Activated CD4-positive, alpha-beta memory T cell treated with anti-CD3 and anti-CD28 coated beads for 36 hours (primary cell): Measurements from ENCODE around the gene B4GALT3. TPM values are rescaled to one million over a fixed set of nuclear protein-coding genes. Genes with fewer than 3 reads are reported as not detected.

Source experiments
- CTCF ChIA-PET: fragments of 350-600 bp; sonication (Branson Sonifier 250); formaldehyde crosslinking; loops from one replicate; lab custom pipeline; 2021; ENCODE audit warnings: antibody characterized with exemption, inconsistent platforms; lab: Charles Lee
- POLR2A ChIA-PET: fragments of 350-600 bp; sonication (Branson Sonifier 250); formaldehyde crosslinking; loops from one replicate; lab custom pipeline; 2021; ENCODE audit warnings: antibody characterized with exemption; lab: Charles Lee
- DNase-seq: peaks from one replicate; pipeline ENCODE4 v3.0.0-alpha.2; 2020
- H3K27ac Mint-ChIP-seq: one replicate; pipeline ENCODE4 v1.8.0; 2021; ENCODE audit warnings: mixed read lengths
- H3K27me3 Mint-ChIP-seq: one replicate; pipeline ENCODE4 v1.8.0; 2021; ENCODE audit warnings: mixed read lengths
- H3K36me3 Mint-ChIP-seq: one replicate; pipeline ENCODE4 v1.8.0; 2021; ENCODE audit warnings: mixed read lengths
- H3K4me1 Mint-ChIP-seq: one replicate; pipeline ENCODE4 v1.8.0; 2021; ENCODE audit warnings: low read depth, mixed read lengths
- H3K4me3 Mint-ChIP-seq: one replicate; pipeline ENCODE4 v1.8.0; 2021; ENCODE audit warnings: mild to moderate bottlenecking, mixed read lengths
- H3K9me3 Mint-ChIP-seq: one replicate; pipeline ENCODE4 v1.8.0; 2021; ENCODE audit warnings: mixed read lengths
- intact Hi-C: fragments of 100-400 bp; cut with micrococcal nuclease; formaldehyde crosslinking; loops from one replicate; pipeline ENCODE4 v1.15.1; 2023
- total RNA-seq, 2 experiments: library from RNA; stranded (reverse); gene quantifications; one replicate each; pipeline ENCODE4 v1.2.3, GENCODE V29; 2021

B4GALT3 gene
- total RNA-seq, 2 experiments from 2014 or later, result 46.3 to 50.9 TPM

DNA sequence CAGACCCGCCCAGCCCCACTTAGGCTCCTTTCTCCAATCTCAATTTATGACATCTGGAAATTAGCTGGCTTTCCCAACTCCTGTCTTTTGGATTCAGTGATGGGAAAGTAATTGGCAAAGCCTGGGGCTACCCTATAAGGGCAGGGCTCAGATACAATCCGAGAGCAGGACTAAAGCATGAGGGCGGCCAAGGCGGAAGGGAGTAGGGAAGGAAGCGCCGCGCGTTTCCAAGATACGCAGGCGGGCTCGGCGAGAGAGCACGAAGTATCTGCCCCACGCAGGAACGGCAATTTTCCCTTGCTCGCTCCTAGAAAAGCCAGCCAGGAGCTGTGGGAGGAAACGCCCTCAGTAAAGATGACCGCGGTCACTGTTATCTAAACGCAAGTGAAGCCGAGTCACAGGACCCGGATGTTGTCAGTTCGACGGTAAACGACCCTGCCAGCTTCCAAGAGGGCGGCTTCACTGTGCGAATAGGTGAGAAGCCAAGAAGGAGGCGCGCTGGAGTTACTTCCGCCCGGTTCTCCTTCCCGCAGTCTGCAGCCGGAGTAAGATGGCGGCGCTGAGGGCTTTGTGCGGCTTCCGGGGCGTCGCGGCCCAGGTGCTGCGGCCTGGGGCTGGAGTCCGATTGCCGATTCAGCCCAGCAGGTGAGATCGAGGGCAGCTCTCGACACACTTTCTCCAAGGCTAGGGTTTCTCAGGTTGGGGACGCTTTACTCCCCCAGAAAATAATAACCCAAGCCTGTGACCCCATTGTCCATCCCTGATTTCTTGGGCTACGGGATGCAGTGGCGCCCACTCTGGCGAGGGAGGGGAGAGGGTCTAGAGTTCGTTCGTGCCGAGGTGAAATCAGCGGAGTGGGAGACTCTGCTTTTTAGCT lies 24.8 kb upstream of the B4GALT3 start, which contains the start of gene NDUFS2:
Gene NDUFS2, plus strand, starts transcription at position 532 of the 877 bp plus-strand sequence. Its CDS starts 19 bp downstream, at position 551.
- Mint-ChIP-seq H3K36me3 (peaks cover 21% of the 10 kb centered on the region), H3K27ac (peak within 1 kb of the TSS; percentile 87), H3K27me3 (no peaks in the 10 kb centered on the region), H3K4me3 (peak within 1 kb of the TSS; percentile 88), H3K9me3 (no peaks in the 10 kb centered on the region), H3K4me1 (peaks cover 59% of the 10 kb centered on the region)
- ChIA-PET CTCF (interaction anchor here (0.7 to 7.6 kb wide), 14 partner anchors 9 to 181 kb away, joined by 3 to 103 read pairs (median 4); partner anchors contain the start of genes CFAP126, PPOX, SDHC and TOMM40L), POLR2A (interaction anchor here (0.5 to 3.3 kb wide), 19 partner anchors 9 to 487 kb away, joined by 3 to 20 read pairs (median 3); partner anchors contain the start of genes DEDD, PPOX, TOMM40L and USF1)
- DNase-seq, result peak; percentile 97
- intact Hi-C loops, result loop anchor here (1.0 to 5.0 kb wide), 4 partner anchors 17 to 185 kb away; partner anchors contain the start of gene SDHC

DNA sequence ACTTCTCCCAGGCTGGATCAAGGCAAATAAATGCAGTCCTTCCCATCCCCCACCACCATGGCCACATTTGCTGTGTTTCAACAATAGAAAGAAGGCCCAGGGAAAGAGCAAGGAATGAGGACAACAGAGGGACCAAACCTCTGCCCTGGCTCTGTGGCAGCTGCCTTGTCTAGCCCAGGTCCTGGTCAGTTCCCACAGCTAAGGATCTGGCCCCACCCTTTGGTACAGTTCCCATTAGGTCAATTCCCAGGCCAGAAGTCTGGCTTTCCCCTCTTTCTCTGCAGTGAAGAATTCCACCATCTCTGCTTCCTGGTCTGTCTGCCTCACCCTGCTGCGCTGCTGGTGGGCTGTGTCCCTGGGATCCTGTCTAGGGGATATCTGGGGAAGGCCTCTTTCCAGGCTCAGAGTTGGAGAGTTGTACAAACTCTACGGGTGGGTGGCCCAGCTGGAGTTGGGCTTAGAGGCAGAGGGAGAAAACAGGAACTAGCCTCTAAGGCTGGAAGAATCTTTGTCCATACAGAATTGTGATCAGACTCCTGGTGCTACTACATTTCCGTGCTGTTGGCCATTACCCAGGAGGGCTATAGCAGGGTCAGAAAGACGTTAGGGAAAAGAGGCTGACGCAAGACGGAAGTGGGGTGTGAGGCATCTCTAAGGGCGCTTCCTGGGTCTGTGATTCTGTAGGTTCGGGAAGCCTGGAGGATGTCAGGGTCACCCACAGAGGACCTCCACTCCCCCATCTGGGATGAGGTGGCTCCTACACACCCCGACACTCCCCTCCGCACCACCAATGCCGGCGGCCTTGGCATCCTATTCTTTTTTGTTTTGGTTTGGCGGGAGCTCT lies 23.9 kb upstream of the B4GALT3 start:
- intact Hi-C loops, result loop anchor here (5.0 kb wide), 1 partner anchor 186 kb away; no protein-coding TSS in a partner anchor
- ChIA-PET POLR2A (interaction anchor here (0.6 to 3.3 kb wide), 17 partner anchors 9 to 486 kb away, joined by 3 to 20 read pairs (median 3); partner anchors contain the start of genes PPOX, TOMM40L and USF1), CTCF (interaction anchor here (0.7 to 7.6 kb wide), 11 partner anchors 8 to 182 kb away, joined by 3 to 103 read pairs (median 6); partner anchors contain the start of genes PPOX, SDHC and TOMM40L)
- H3K27me3 Mint-ChIP-seq, result no peaks in the 10 kb centered on the region
- no peak for DNase-seq
- H3K27ac Mint-ChIP-seq, result peak overlapping the region; percentile 87
- H3K4me1 Mint-ChIP-seq, result peaks cover 55% of the 10 kb centered on the region
- peak overlapping the region; percentile 88 for H3K4me3 Mint-ChIP-seq
- H3K9me3 Mint-ChIP-seq, result no peaks in the 10 kb centered on the region
- peaks cover 16% of the 10 kb centered on the region for H3K36me3 Mint-ChIP-seq

GRCh38 chr1:161200421-161200991 lies 23.2 kb upstream of the B4GALT3 start:
- no peaks in the 10 kb centered on the region for H3K9me3 Mint-ChIP-seq
- ChIA-PET CTCF (interaction anchor here (3.4 to 7.6 kb wide), 3 partner anchors 8 to 182 kb away, joined by 22 to 103 read pairs (median 68); partner anchors contain the start of gene TOMM40L), POLR2A (interaction anchor here (1.0 to 3.3 kb wide), 4 partner anchors 25 to 155 kb away, joined by 3 to 11 read pairs (median 3); partner anchors contain the start of genes PPOX, TOMM40L and USF1)
- no peaks in the 10 kb centered on the region for H3K27me3 Mint-ChIP-seq
- peak overlapping the region; percentile 87 for H3K27ac Mint-ChIP-seq
- intact Hi-C loops, result loop anchor here (5.0 kb wide), 1 partner anchor 187 kb away; no protein-coding TSS in a partner anchor
- peak; percentile 40 for DNase-seq
- H3K36me3 Mint-ChIP-seq, result peaks cover 14% of the 10 kb centered on the region
- peak overlapping the region; percentile 13 for H3K4me3 Mint-ChIP-seq
- H3K4me1 Mint-ChIP-seq, result peaks cover 52% of the 10 kb centered on the region

DNA sequence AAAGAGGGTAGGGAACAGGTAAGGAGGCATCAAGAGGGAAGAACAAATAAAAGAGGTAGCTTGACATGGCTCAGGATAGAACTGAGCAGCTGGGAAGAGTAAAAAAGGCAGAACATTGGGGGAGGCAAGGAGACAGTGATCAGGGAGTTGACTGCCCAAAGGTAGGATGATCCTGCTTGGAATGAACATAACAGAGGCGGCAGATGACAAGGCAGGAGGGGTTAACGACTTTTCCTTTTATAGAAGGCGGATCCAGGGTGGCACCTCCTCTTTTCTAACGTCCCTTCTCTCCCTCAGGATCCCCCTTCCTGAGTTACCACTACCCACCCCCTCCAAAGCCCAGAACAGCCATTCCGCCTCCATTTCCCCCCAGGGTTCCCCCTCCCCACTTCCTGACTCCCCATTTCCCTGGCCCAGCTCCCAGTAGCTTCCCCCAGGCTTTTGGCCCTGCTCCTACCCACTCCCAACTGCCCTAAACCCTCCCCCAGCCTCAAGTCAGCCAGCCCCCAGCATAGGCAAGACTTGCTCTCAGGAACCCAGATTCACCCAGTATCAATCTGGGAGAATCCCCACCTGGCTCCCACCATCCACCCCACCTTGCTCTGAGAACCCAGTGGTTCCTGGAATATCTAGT lies 22.3 kb upstream of the B4GALT3 start:
- no peak for DNase-seq
- CTCF ChIA-PET, result interaction anchor here (1.0 to 2.8 kb wide), 3 partner anchors 14 to 27 kb away, joined by 3 to 16 read pairs (median 6); partner anchors contain the start of gene TOMM40L
- intact Hi-C loops, result loop anchor here (5.0 kb wide), 1 partner anchor 188 kb away; no protein-coding TSS in a partner anchor
- H3K4me1 Mint-ChIP-seq, result peaks cover 51% of the 10 kb centered on the region
- no peaks in the 10 kb centered on the region for H3K27me3 Mint-ChIP-seq
- peaks cover 11% of the 10 kb centered on the region for H3K36me3 Mint-ChIP-seq
- no peak overlapping the region for H3K4me3 Mint-ChIP-seq
- POLR2A ChIA-PET, result no interaction called here
- H3K9me3 Mint-ChIP-seq, result no peaks in the 10 kb centered on the region
- H3K27ac Mint-ChIP-seq, result peak overlapping the region; percentile 87

DNA sequence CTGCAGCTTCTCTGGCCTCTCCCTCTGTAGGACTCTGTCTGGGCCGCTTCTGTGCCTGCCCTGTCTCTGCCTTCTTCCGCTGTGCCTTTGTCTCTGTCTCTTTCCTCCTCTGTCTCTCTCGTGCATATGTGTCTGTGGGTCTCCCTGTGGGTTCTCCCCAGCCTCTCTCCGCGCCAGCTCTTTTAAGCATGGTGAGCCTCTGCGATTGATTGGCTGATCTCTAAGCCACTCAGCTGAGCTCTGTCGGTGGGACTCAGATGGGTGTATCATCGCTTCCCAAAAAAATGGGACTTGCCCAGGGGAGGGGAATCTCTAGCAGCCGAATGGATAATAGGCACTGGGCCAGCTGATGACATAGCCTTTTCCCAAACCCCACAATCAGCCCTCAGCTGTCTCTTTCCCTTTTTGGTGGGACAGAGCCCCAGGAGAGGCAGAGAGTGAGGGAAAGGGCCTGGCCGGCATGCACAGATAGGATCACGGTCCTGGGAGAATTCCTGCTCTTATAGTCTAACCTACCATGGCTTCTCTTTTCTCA lies 21.7 kb upstream of the B4GALT3 start, which contains the start of gene ADAMTS4:
Gene ADAMTS4, minus strand, starts transcription at position 158 of the 535 bp plus-strand sequence. CDS start 427 bp downstream, outside the sequence.
- Mint-ChIP-seq H3K9me3 (no peaks in the 10 kb centered on the region), H3K4me1 (peaks cover 46% of the 10 kb centered on the region), H3K27me3 (no peaks in the 10 kb centered on the region), H3K36me3 (peaks cover 5% of the 10 kb centered on the region), H3K27ac (peak within 1 kb of the TSS; percentile 87), H3K4me3 (no peak within 1 kb of the TSS)
- POLR2A ChIA-PET, result no interaction called here
- intact Hi-C loops, result no loop called here
- no peak for DNase-seq
- CTCF ChIA-PET, result interaction anchor here (1.0 to 2.8 kb wide), 3 partner anchors 13 to 27 kb away, joined by 3 to 16 read pairs (median 6); partner anchors contain the start of gene TOMM40L

GRCh38 chr1:161198194-161198896 lies 21.0 kb upstream of the B4GALT3 start:
- intact Hi-C loops, result no loop called here
- Mint-ChIP-seq H3K4me1 (peaks cover 40% of the 10 kb centered on the region), H3K9me3 (no peaks in the 10 kb centered on the region), H3K27ac (peak overlapping the region; percentile 4), H3K27me3 (no peaks in the 10 kb centered on the region), H3K4me3 (no peak overlapping the region), H3K36me3 (peaks cover 2% of the 10 kb centered on the region)
- no peak for DNase-seq
- ChIA-PET POLR2A (no interaction called here), CTCF (interaction anchor here (1.8 to 2.8 kb wide), 2 partner anchors 17 to 28 kb away, joined by 6 to 16 read pairs; partner anchors contain the start of gene TOMM40L)

DNA sequence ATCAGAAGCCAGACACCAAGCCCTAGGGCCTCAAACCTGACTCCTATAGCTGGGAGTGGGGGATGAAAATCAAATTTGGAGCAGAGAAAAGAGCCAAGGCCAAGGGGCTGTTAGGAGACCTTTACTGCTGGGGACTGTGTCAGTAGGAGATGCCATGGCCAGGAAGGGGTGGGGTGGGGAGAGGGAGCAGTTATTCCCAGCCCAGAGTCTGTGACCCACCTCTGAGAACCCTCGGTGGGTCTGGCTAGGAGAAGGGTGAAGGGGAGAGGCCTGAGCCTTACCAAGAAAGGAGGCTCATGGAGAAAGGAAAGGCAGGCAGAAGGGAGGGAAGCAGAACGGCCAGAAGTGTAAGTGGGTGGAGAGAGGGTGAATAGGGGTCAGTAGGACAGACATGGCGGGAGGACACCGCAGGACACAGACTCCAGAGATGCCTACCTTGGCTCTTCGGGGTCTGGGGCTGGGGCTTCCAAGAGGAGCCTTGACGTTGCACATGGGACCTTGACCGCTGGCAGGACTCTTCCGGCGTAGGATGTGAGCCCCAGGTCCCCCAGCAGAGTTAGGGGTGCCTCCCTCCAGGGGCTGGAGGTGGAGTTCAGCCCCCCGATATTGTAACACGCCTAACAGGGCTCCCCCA lies 20.4 kb upstream of the B4GALT3 start:
- Mint-ChIP-seq H3K36me3 (no peaks in the 10 kb centered on the region), H3K27ac (peak overlapping the region; percentile 9), H3K4me1 (peaks cover 41% of the 10 kb centered on the region), H3K27me3 (no peaks in the 10 kb centered on the region), H3K4me3 (no peak overlapping the region), H3K9me3 (no peaks in the 10 kb centered on the region)
- DNase-seq, result no peak
- intact Hi-C loops, result no loop called here
- ChIA-PET POLR2A (no interaction called here), CTCF (interaction anchor here (1.1 to 2.8 kb wide), 2 partner anchors 16 to 29 kb away, joined by 3 to 16 read pairs; partner anchors contain the start of gene TOMM40L)

- Mint-ChIP-seq H3K4me1 (peaks cover 43% of the 10 kb centered on the region), H3K4me3 (no peak overlapping the region), H3K27me3 (no peaks in the 10 kb centered on the region), H3K36me3 (no peaks in the 10 kb centered on the region), H3K9me3 (no peaks in the 10 kb centered on the region), H3K27ac (no peak overlapping the region)
- no peak for DNase-seq
- intact Hi-C loops, result no loop called here
- CTCF ChIA-PET, result interaction anchor here (1.1 to 2.8 kb wide), 2 partner anchors 15 to 30 kb away, joined by 3 to 16 read pairs; partner anchors contain the start of gene TOMM40L
- POLR2A ChIA-PET, result no interaction called here
These were observed 19.5 kb upstream of the B4GALT3 start for GRCh38 chr1:161196521-161197451.

DNA sequence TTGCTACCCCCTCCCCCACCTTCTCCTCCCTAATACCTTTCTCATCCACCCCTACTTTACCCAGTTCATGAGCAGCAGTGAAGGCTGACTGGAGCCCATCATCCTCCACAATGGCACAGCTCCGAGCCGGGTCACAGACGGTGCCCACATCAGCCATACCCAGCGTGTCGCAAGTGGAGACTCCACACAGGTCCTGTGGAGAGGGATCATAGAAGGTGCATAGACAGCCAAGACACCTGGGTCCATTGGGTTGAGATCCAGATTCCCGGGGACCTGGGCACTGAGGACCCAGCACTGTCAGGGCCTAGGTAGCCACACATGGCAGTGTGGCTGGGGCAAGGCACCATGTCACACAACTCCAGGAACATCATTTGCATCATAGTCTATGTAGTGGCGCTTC lies 18.8 kb upstream of the B4GALT3 start:
- intact Hi-C loops, result no loop called here
- ChIA-PET POLR2A (no interaction called here), CTCF (no interaction called here)
- Mint-ChIP-seq H3K36me3 (no peaks in the 10 kb centered on the region), H3K27me3 (no peaks in the 10 kb centered on the region), H3K4me3 (no peak overlapping the region), H3K27ac (no peak overlapping the region), H3K9me3 (no peaks in the 10 kb centered on the region), H3K4me1 (peaks cover 36% of the 10 kb centered on the region)
- no peak for DNase-seq
